Progenitor cell of endocrine pancreas (in vitro differentiated cells): ENCODE measurements around the gene JMJD4. TPM values are rescaled to one million over a fixed set of nuclear protein-coding genes. Genes with fewer than 3 reads are reported as not detected.

ENCODE experiments used
- DNase-seq: peaks from one replicate; pipeline ENCODE4 v3.0.0; 2021; ENCODE audit warnings: low spot score; ENCODE audit not compliant: unreplicated experiment
- H3K27ac Mint-ChIP-seq: 2 replicates; pipeline ENCODE4 v1.8.0; 2021; ENCODE audit warnings: mild to moderate bottlenecking, moderate library complexity, mixed read lengths
- H3K27me3 Mint-ChIP-seq: 2 replicates; pipeline ENCODE4 v1.8.0; 2021; ENCODE audit warnings: mixed read lengths
- H3K36me3 Mint-ChIP-seq: 2 replicates; pipeline ENCODE4 v1.8.0; 2022; ENCODE audit warnings: mixed read lengths; ENCODE audit not compliant: insufficient read depth
- H3K4me1 Mint-ChIP-seq: 2 replicates; pipeline ENCODE4 v1.8.0; 2021; ENCODE audit warnings: low read depth, mixed read lengths
- H3K4me3 Mint-ChIP-seq: 2 replicates; pipeline ENCODE4 v1.8.0; 2021; ENCODE audit warnings: low read depth, mild to moderate bottlenecking, moderate library complexity, mixed read lengths
- H3K9me3 Mint-ChIP-seq: 2 replicates; pipeline ENCODE4 v1.8.0; 2021; ENCODE audit warnings: low read depth, mixed read lengths
- total RNA-seq: library from RNA; stranded (reverse); gene quantifications from 2 replicates; pipeline ENCODE4 v1.2.1, GENCODE V29; 2021
- TF ChIP-seq, protein P1 (sequence below): fragments of 200-600 bp; sonication (generic); IDR thresholded peaks from one replicate; pipeline ENCODE4 v1.5.0; 2021; ENCODE audit warnings: antibody characterized with exemption, mild to moderate bottlenecking; ENCODE audit not compliant: unreplicated experiment

JMJD4 gene
- total RNA-seq, 1 donor from 2014 or later, result 26.4 TPM

- Mint-ChIP-seq H3K4me3 (no peak overlapping the region), H3K4me1 (no peaks in the 10 kb centered on the region), H3K9me3 (no peaks in the 10 kb centered on the region), H3K36me3 (peaks cover 14% of the 10 kb centered on the region), H3K27ac (no peak overlapping the region), H3K27me3 (no peaks in the 10 kb centered on the region)
- DNase-seq, result no peak
- TF ChIP-seq, protein P1, sequence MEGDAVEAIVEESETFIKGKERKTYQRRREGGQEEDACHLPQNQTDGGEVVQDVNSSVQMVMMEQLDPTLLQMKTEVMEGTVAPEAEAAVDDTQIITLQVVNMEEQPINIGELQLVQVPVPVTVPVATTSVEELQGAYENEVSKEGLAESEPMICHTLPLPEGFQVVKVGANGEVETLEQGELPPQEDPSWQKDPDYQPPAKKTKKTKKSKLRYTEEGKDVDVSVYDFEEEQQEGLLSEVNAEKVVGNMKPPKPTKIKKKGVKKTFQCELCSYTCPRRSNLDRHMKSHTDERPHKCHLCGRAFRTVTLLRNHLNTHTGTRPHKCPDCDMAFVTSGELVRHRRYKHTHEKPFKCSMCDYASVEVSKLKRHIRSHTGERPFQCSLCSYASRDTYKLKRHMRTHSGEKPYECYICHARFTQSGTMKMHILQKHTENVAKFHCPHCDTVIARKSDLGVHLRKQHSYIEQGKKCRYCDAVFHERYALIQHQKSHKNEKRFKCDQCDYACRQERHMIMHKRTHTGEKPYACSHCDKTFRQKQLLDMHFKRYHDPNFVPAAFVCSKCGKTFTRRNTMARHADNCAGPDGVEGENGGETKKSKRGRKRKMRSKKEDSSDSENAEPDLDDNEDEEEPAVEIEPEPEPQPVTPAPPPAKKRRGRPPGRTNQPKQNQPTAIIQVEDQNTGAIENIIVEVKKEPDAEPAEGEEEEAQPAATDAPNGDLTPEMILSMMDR, result no peak
Measured at GRCh38 chr1:227771326-227771725, 36.2 kb upstream of the JMJD4 start.

GRCh38 chr1:227770812-227771211 lies 35.7 kb upstream of the JMJD4 start:
- Mint-ChIP-seq H3K4me3 (no peak overlapping the region), H3K36me3 (peaks cover 14% of the 10 kb centered on the region), H3K4me1 (peaks cover 3% of the 10 kb centered on the region), H3K9me3 (no peaks in the 10 kb centered on the region), H3K27me3 (no peaks in the 10 kb centered on the region), H3K27ac (no peak overlapping the region)
- TF ChIP-seq, protein P1, result no peak
- no peak for DNase-seq

- TF ChIP-seq, protein P1, result no peak
- Mint-ChIP-seq H3K27ac (no peak overlapping the region), H3K27me3 (no peaks in the 10 kb centered on the region), H3K4me3 (no peak overlapping the region), H3K9me3 (no peaks in the 10 kb centered on the region), H3K4me1 (peaks cover 3% of the 10 kb centered on the region), H3K36me3 (peaks cover 14% of the 10 kb centered on the region)
- no peak for DNase-seq
Measured at GRCh38 chr1:227769936-227770494, 34.9 kb upstream of the JMJD4 start.

GRCh38 chr1:227769047-227769935 lies 34.2 kb upstream of the JMJD4 start:
- DNase-seq, result no peak
- no peak overlapping the region for H3K27ac Mint-ChIP-seq
- H3K4me1 Mint-ChIP-seq, result peaks cover 3% of the 10 kb centered on the region
- TF ChIP-seq, protein P1, result no peak
- H3K4me3 Mint-ChIP-seq, result no peak overlapping the region
- H3K9me3 Mint-ChIP-seq, result no peaks in the 10 kb centered on the region
- peaks cover 14% of the 10 kb centered on the region for H3K36me3 Mint-ChIP-seq
- H3K27me3 Mint-ChIP-seq, result no peaks in the 10 kb centered on the region

DNA sequence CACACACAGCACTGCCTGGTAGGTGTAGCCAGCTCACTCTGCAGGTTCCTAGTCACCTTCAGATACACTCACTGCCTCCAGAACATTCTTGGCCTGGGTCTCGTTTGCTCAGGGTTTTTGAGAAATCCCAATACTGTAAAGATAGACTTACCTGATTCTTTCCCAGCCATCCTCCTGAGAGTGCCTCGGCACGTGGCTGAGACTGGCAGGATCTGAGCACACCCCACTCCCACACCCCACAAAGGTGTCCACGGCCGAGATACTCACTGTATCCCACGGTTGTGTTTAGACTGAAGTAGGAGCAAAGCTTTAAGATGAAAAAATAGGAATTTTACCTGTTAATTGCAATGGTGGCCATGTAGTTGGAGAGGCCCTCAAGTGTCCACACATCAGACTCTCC lies 33.5 kb upstream of the JMJD4 start:
- TF ChIP-seq, protein P1, result no peak
- DNase-seq, result no peak
- Mint-ChIP-seq H3K9me3 (no peaks in the 10 kb centered on the region), H3K4me3 (no peak overlapping the region), H3K27me3 (no peaks in the 10 kb centered on the region), H3K4me1 (peaks cover 3% of the 10 kb centered on the region), H3K36me3 (peaks cover 14% of the 10 kb centered on the region), H3K27ac (no peak overlapping the region)
